Natural killer cell (primary cell): ENCODE results near the gene PLAAT3. TPM values are rescaled to one million over a fixed set of nuclear protein-coding genes. Genes with fewer than 3 reads are reported as not detected.

Experiments
- ATAC-seq, 3 donors: fragments of 150-1000 bp in 2 of 3; fragments of 200-7000 bp in 1 of 3; cut with Tn5 transposase; 1 replicate in 1 of 3; 2 replicates in 2 of 3; pipeline ENCODE4 v1.10.0; 2021; ENCODE audit warnings: mild to moderate bottlenecking in 2 of 3, moderate library complexity in 2 of 3
- DNase-seq, 2 donors: peaks; one replicate each; pipeline versions ENCODE4 v3.0.0 to v3.0.0-alpha.2; 2013 to 2021; ENCODE audit warnings: mixed read lengths in 1 of 2
- H3K27ac ChIP-seq: one replicate; pipeline ENCODE4 v1.5.1; 2013; ENCODE audit warnings: mild to moderate bottlenecking, low read length
- H3K27me3 ChIP-seq: one replicate; pipeline ENCODE4 v1.6.1; 2013; ENCODE audit warnings: low read length; ENCODE audit not compliant: control insufficient read depth, insufficient read depth
- H3K36me3 ChIP-seq: one replicate; pipeline ENCODE4 v1.6.1; 2013; ENCODE audit warnings: low read length; ENCODE audit not compliant: control insufficient read depth, insufficient read depth
- H3K4me1 ChIP-seq: one replicate; pipeline ENCODE4 v1.6.1; 2013; ENCODE audit warnings: low read length; ENCODE audit not compliant: control insufficient read depth, insufficient read depth
- H3K4me3 ChIP-seq: one replicate; pipeline ENCODE4 v1.5.1; 2013; ENCODE audit warnings: low read length
- H3K9me3 ChIP-seq: one replicate; pipeline ENCODE4 v1.6.1; 2013; ENCODE audit warnings: low read length; ENCODE audit not compliant: control insufficient read depth, insufficient read depth
- H3K27ac Mint-ChIP-seq, 2 donors: one replicate each; pipeline ENCODE4 v1.8.0; 2022; ENCODE audit warnings: mild to moderate bottlenecking in 2 of 2, mixed read lengths in 2 of 2, moderate library complexity in 1 of 2
- H3K27me3 Mint-ChIP-seq, 2 donors: one replicate each; pipeline ENCODE4 v1.8.0; 2022; ENCODE audit warnings: low read depth in 2 of 2, mixed read lengths in 2 of 2
- H3K36me3 Mint-ChIP-seq: one replicate; pipeline ENCODE4 v1.8.0; 2022; ENCODE audit warnings: mixed read lengths
- H3K4me1 Mint-ChIP-seq, 2 donors: one replicate each; pipeline ENCODE4 v1.8.0; 2022; ENCODE audit warnings: mixed read lengths in 2 of 2
- H3K4me3 Mint-ChIP-seq: one replicate; pipeline ENCODE4 v1.8.0; 2022; ENCODE audit warnings: mild to moderate bottlenecking, moderate library complexity, mixed read lengths
- H3K9me3 Mint-ChIP-seq, 2 donors: one replicate each; pipeline ENCODE4 v1.8.0; 2022; ENCODE audit warnings: mixed read lengths in 2 of 2
- WGBS: methylation state at CpG from one replicate; pipeline ENCODE4 v1.1.7; 2013; ENCODE audit warnings: missing lambda C conversion rate; ENCODE audit not compliant: insufficient coverage; 5-methylcytosine and 5-hydroxymethylcytosine counted together
- intact Hi-C: fragments of 100-400 bp; cut with micrococcal nuclease; formaldehyde crosslinking; loops from one replicate; pipeline ENCODE4 v1.14.2; 2022
- total RNA-seq, 4 donors: library from RNA; stranded (reverse); fragments of 120-200 nt in 1 of 4; gene quantifications; one replicate each; pipeline versions ENCODE4 v1.2.3 to v1.2.4, GENCODE V29; 2013 to 2022
- TF ChIP-seq, protein P1 (sequence below): fragments of 200-600 bp; IDR thresholded peaks from one replicate; pipeline ENCODE4 v1.8.0; 2022; ENCODE audit warnings: antibody characterized with exemption

The PLAAT3 gene
- total RNA-seq, 3 donors from 2014 or later (not counting 1 experiment from before 2014, with no cell fraction given) = 32.5 to 34.1 (median 34.1) TPM

DNA sequence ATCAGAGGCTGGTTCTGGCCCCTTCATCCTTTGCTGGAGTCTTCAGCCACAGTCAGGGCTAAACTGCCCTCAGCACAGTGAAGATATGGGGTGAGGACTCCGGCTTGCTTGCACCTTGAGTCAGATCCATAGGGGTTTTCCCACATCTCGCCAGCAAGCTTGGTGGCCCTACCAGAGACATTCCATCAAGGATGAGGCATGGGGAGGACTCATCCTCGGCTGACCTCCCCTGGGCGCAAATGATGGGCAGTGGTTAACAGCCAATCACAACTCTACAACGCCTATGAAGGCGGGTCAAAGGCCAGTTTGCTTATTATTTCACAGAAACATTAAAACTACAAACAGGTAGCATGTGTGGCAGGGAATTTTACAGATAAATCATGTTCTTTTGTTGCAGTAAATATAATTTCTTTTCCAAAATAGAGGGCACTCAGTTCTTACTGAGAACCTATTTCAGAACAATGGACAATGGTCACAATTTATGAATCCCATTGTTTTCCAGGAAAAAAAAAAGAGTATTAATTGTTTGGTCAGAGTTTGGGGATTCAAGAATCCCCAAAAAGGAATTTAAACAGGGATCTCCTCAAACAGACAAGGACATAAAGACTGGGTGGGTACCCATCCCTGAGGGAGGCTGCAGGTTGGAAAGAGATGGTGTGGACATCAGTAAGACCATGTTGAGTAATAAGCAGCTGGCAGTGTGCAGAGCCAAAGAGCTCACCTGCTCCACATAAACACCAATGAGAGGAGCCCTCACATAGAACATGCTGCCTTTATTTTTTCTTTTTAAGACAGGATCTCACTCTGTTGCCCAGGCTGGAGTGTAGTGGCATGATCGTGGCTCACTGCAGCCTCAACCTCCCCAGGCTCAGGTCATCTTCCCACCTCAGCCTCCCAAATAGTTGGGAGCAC, 14.8 kb downstream of the PLAAT3 start:
- intact Hi-C loops = no loop called here

DNA sequence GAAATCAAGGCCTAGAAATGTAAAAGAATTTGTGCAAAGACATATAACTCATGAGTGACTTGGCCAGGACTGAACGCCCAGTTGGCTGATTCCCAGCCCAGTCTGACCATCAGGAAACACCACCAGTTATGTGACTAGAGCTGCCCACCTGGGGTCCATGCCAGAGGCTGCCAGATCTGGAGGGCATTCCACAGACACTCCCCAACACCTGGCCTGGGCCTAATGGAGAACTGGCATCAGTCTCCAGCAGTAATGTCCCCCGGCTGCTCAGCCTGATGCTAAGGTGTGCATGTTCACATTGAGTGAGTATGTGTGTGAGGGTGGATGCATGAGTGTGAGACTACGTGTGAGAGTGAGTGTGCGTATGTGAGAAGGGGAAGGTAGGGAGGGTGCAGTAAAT, 15.7 kb downstream of the PLAAT3 start:
- DNase-seq (no peak), ATAC-seq (peak in 1 of 3 donors; percentile 35)
- Mint-ChIP-seq H3K36me3 (no peaks in the 10 kb centered on the region), H3K4me3 (no peak overlapping the region), H3K4me1 (peaks cover 15 to 21% of the 10 kb centered on the region in 2 donors), H3K27ac (peak overlapping the region; percentile 48 to 61), H3K27me3 (no peaks in the 10 kb centered on the region), H3K9me3 (no peaks in the 10 kb centered on the region)
- TF ChIP-seq, protein P1, sequence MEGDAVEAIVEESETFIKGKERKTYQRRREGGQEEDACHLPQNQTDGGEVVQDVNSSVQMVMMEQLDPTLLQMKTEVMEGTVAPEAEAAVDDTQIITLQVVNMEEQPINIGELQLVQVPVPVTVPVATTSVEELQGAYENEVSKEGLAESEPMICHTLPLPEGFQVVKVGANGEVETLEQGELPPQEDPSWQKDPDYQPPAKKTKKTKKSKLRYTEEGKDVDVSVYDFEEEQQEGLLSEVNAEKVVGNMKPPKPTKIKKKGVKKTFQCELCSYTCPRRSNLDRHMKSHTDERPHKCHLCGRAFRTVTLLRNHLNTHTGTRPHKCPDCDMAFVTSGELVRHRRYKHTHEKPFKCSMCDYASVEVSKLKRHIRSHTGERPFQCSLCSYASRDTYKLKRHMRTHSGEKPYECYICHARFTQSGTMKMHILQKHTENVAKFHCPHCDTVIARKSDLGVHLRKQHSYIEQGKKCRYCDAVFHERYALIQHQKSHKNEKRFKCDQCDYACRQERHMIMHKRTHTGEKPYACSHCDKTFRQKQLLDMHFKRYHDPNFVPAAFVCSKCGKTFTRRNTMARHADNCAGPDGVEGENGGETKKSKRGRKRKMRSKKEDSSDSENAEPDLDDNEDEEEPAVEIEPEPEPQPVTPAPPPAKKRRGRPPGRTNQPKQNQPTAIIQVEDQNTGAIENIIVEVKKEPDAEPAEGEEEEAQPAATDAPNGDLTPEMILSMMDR = no peak
- Histone ChIP-seq H3K9me3 (no peaks in the 10 kb centered on the region), H3K27ac (no peak overlapping the region), H3K4me1 (no peaks in the 10 kb centered on the region), H3K4me3 (no peak overlapping the region), H3K27me3 (no peaks in the 10 kb centered on the region), H3K36me3 (peaks cover 3% of the 10 kb centered on the region)
- 91% methylated on average over 4 of the region's 4 CpGs for WGBS
- intact Hi-C loops = no loop called here

More for the DNA sequence above, 14.8 kb downstream of the PLAAT3 start:
- Mint-ChIP-seq H3K4me3 (no peak overlapping the region), H3K27me3 (no peaks in the 10 kb centered on the region), H3K27ac (no peak overlapping the region), H3K4me1 (peaks cover 8 to 14% of the 10 kb centered on the region in 2 donors), H3K9me3 (no peaks in the 10 kb centered on the region), H3K36me3 (no peaks in the 10 kb centered on the region)
- Histone ChIP-seq H3K4me3 (no peak overlapping the region), H3K9me3 (no peaks in the 10 kb centered on the region), H3K36me3 (no peaks in the 10 kb centered on the region), H3K27ac (no peak overlapping the region), H3K4me1 (no peaks in the 10 kb centered on the region), H3K27me3 (no peaks in the 10 kb centered on the region)
- TF ChIP-seq, protein P1 = no peak
- DNase-seq = no peak
- WGBS = 87% methylated on average over 6 of the region's 7 CpGs
- no peak for ATAC-seq

DNA sequence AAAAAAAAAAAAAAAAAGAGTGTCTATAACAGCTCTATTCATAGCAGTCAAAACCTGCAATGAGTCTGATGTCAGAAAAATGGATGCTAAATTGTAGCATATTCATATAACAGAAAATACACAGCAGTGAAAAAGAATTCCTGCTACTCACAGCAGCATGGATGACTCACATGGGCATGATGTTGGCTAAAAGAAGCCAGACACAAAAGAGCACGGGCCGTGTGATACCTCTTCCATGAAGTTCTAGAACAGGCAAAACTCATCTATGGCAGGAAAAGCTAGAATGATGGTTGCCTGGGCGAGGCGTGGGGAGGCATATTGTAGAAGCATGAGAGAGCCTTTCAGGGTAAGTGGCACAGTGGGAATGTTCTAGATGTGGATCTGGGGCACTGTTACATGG, 18.9 kb downstream of the PLAAT3 start:
- H3K36me3 ChIP-seq = peaks cover 7% of the 10 kb centered on the region

More for the DNA sequence above, 18.9 kb downstream of the PLAAT3 start:
- no peak for ATAC-seq
- Histone ChIP-seq H3K27me3 (no peaks in the 10 kb centered on the region), H3K4me1 (no peaks in the 10 kb centered on the region), H3K4me3 (no peak overlapping the region), H3K27ac (no peak overlapping the region), H3K9me3 (no peaks in the 10 kb centered on the region)
- no peak for DNase-seq
- TF ChIP-seq, protein P1 = no peak
- Mint-ChIP-seq H3K4me1 (peaks cover 22 to 26% of the 10 kb centered on the region in 2 donors), H3K27me3 (no peaks in the 10 kb centered on the region), H3K9me3 (no peaks in the 10 kb centered on the region), H3K27ac (no peak overlapping the region), H3K36me3 (no peaks in the 10 kb centered on the region), H3K4me3 (no peak overlapping the region)
- 96% methylated on average over 4 of the region's 4 CpGs for WGBS
- intact Hi-C loops = no loop called here
